Measurements from ENCODE around the gene CNGA3.

CNGA3 gene

DNA sequence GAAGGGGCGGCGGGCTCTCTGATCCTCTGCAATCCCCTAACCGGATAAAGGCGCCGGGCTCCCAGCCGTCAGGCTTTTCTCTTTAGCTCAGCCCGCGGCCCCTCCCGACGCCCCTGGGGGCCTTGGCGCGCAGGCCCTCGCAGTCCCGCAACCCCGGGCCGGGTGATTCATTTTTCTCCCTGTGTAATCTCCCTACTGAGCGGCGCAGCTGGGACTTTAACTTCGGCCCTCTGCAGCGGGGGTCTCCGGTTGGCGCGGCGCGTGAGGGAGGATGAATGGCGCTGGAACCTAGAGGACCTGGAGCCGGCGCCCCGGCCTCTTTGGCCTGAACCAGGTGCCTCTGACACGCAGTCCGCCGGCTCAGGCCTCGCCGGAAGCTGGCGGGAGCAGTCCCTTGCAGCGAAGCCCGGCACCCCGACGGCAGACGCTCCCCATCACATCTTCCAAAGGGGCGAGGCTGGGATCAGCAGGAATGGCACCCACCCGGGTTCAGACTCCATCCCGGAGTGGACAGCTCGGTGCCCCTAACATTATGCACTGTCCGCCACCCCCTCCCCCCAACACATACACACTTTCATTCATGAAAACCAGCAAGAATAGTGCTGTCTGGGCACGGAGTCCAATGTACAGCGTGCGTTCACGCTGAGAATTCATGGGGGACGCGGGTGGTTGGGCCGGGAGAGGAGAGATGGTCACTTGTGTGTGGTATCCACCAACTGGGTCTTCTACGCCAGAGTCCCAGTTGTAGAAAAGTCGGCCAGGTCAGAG lies 1.2 kb downstream of the CNGA3 start:
- Histone ChIP-seq H3K4me3 (IDR thresholded peaks at IDR 0.05; ENCODE audit: insufficient read depth, low read depth, low read length) (no peak overlapping the region), H3K9ac (no peak overlapping the region), H3K79me2 (ENCODE audit: insufficient read depth, low read depth) (no peaks in the 10 kb centered on the region), H3K4me1 (ENCODE audit: low read depth, poor library complexity, severe bottlenecking) (no peaks in the 10 kb centered on the region), H3K4me2 (no peak overlapping the region), H2AFZ (ENCODE audit: low read depth) (no peak overlapping the region), H3K36me3 (ENCODE audit: insufficient read depth) (no peaks in the 10 kb centered on the region), H3K27ac (no peak overlapping the region), H4K20me1 (ENCODE audit: insufficient read depth) (no peaks in the 10 kb centered on the region), H3K27me3 (ENCODE audit: insufficient read depth, low read depth) (no peaks in the 10 kb centered on the region)
- TF ChIP-seq CTCF (conservative IDR thresholded peaks at IDR 0.05; ENCODE audit: low read depth, low read length) = no peak

DNA sequence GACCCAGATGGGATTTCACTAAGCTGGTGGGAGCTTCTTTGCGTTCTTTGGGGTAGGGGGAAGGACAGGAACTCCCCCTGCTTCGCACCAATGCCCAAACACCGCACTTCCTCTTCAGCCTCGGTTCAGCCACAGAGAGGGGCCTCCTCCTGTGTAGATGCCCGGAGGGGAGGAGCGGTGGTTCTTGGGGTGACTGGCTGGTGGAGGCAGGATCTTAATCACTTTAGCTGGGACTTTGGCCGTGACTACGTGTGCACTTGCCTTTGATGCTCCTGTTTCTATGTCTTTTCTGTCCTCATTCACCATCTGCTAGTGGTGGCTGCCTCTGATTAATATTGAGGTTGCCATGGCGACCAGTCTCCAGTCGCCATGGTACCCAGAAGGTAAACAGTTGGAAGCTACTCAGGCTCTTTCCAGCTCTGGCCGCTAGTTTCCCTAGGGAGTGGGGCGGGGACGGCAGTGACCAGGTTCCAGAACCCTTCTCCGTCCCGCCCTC lies 1.9 kb downstream of the CNGA3 start:
- H3K79me2 ChIP-seq (ENCODE audit: insufficient read depth, low read depth) = no peaks in the 10 kb centered on the region
- no peaks in the 10 kb centered on the region for H4K20me1 ChIP-seq (ENCODE audit: insufficient read depth)
- H3K36me3 ChIP-seq (ENCODE audit: insufficient read depth) = no peaks in the 10 kb centered on the region
- H3K27me3 ChIP-seq (ENCODE audit: insufficient read depth, low read depth) = no peaks in the 10 kb centered on the region
- H2AFZ ChIP-seq (ENCODE audit: low read depth) = no peak overlapping the region
- H3K9ac ChIP-seq = no peak overlapping the region
- TF ChIP-seq CTCF (conservative IDR thresholded peaks at IDR 0.05; ENCODE audit: low read depth, low read length) = no peak
- no peak overlapping the region for H3K27ac ChIP-seq
- H3K4me1 ChIP-seq (ENCODE audit: low read depth, poor library complexity, severe bottlenecking) = no peaks in the 10 kb centered on the region
- H3K4me2 ChIP-seq = no peak overlapping the region
- H3K4me3 ChIP-seq (IDR thresholded peaks at IDR 0.05; ENCODE audit: insufficient read depth, low read depth, low read length) = no peak overlapping the region

- H3K4me1 ChIP-seq (ENCODE audit: low read depth, poor library complexity, severe bottlenecking) = no peaks in the 10 kb centered on the region
- TF ChIP-seq CTCF (conservative IDR thresholded peaks at IDR 0.05; ENCODE audit: low read depth, low read length) = no peak
Observed at GRCh38 chr2:98350411-98350810, 4.2 kb downstream of the CNGA3 start.

DNA sequence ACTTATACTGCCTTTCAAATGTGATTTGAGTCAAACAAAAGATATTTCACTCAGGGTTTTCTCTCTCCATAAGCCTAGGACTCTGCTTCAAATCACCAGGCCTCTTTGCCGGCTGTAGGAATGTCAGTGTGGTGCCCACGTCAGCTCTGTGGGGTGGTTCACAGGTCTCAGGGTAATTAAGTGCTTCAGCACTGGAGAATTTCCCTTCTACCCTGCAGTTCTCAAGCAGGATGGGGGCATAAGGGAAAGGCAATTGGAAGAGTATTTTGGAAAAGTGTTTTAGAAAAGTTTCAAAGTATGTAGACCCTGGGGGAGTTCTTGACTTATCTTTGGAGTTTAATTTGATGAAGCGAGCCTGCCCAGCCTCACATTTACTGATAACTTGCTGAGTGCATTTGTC lies 9.6 kb downstream of the CNGA3 start:
- H3K4me2 ChIP-seq = no peak overlapping the region
- no peak overlapping the region for H3K4me3 ChIP-seq (IDR thresholded peaks at IDR 0.05; ENCODE audit: insufficient read depth, low read depth, low read length)
- no peaks in the 10 kb centered on the region for H3K79me2 ChIP-seq (ENCODE audit: insufficient read depth, low read depth)
- no peak overlapping the region for H3K27ac ChIP-seq
- no peaks in the 10 kb centered on the region for H4K20me1 ChIP-seq (ENCODE audit: insufficient read depth)
- no peak overlapping the region for H2AFZ ChIP-seq (ENCODE audit: low read depth)
- no peaks in the 10 kb centered on the region for H3K4me1 ChIP-seq (ENCODE audit: low read depth, poor library complexity, severe bottlenecking)
- no peaks in the 10 kb centered on the region for H3K36me3 ChIP-seq (ENCODE audit: insufficient read depth)
- TF ChIP-seq CTCF (conservative IDR thresholded peaks at IDR 0.05; ENCODE audit: low read depth, low read length) = no peak
- H3K27me3 ChIP-seq (ENCODE audit: insufficient read depth, low read depth) = no peaks in the 10 kb centered on the region
- H3K9ac ChIP-seq = no peak overlapping the region

More at GRCh38 chr2:98350411-98350810, 4.2 kb downstream of the CNGA3 start:
- Histone ChIP-seq H4K20me1 (ENCODE audit: insufficient read depth) (no peaks in the 10 kb centered on the region), H2AFZ (ENCODE audit: low read depth) (no peak overlapping the region), H3K4me2 (no peak overlapping the region), H3K27ac (no peak overlapping the region), H3K79me2 (ENCODE audit: insufficient read depth, low read depth) (no peaks in the 10 kb centered on the region), H3K36me3 (ENCODE audit: insufficient read depth) (no peaks in the 10 kb centered on the region), H3K4me3 (IDR thresholded peaks at IDR 0.05; ENCODE audit: insufficient read depth, low read depth, low read length) (no peak overlapping the region), H3K9ac (no peak overlapping the region), H3K27me3 (ENCODE audit: insufficient read depth, low read depth) (no peaks in the 10 kb centered on the region)

All from KMS-11 (cell line).